NCI-H1436 treated with DMSO at 0.1 percent for 48 hours (cell line): Measurements from ENCODE around the gene ANKRD11.

ENCODE experiments used
- DNase-seq: peaks from one replicate; lab custom pipeline; 2025; lab: John Stamatoyannopoulos, UW

The ANKRD11 gene

GRCh38 chr16:89490439-89491237, at the start of gene ANKRD11:
Gene ANKRD11 (minus strand): TSS chr16:89490561. CDS start chr16:89317019, 173,542 bp downstream.
- peak; percentile 98 for DNase-seq

- no peak for DNase-seq
Observed at GRCh38 chr16:89538286-89538685, 47.9 kb upstream of the ANKRD11 start.

GRCh38 chr16:89537549-89537925, 47.2 kb upstream of the ANKRD11 start:
- DNase-seq, result no peak

GRCh38 chr16:89536886-89537548, 46.7 kb upstream of the ANKRD11 start:
- no peak for DNase-seq

- DNase-seq, result no peak
Observed at GRCh38 chr16:89536371-89536770, 46.0 kb upstream of the ANKRD11 start.

- DNase-seq, result no peak
Observed at GRCh38 chr16:89534252-89534756, 43.9 kb upstream of the ANKRD11 start.

GRCh38 chr16:89531821-89532526, 41.6 kb upstream of the ANKRD11 start:
- no peak for DNase-seq

- no peak for DNase-seq
Observed at GRCh38 chr16:89530401-89531381, 40.3 kb upstream of the ANKRD11 start.

GRCh38 chr16:89529097-89529496, 38.7 kb upstream of the ANKRD11 start:
- DNase-seq, result no peak

GRCh38 chr16:89525146-89525913, 35.0 kb upstream of the ANKRD11 start:
- DNase-seq, result no peak

- no peak for DNase-seq
Observed at GRCh38 chr16:89523680-89524344, 33.5 kb upstream of the ANKRD11 start.

- no peak for DNase-seq
Observed at GRCh38 chr16:89522287-89522686, 31.9 kb upstream of the ANKRD11 start.

- no peak for DNase-seq
Observed at GRCh38 chr16:89519881-89520280, 29.5 kb upstream of the ANKRD11 start.

- DNase-seq, result no peak
Observed at GRCh38 chr16:89517128-89517527, 26.8 kb upstream of the ANKRD11 start.

- no peak for DNase-seq
Observed at GRCh38 chr16:89512453-89512852, 22.1 kb upstream of the ANKRD11 start.

- DNase-seq, result no peak
Observed at GRCh38 chr16:89511374-89511773, 21.0 kb upstream of the ANKRD11 start.

- no peak for DNase-seq
Observed at GRCh38 chr16:89510526-89510925, 20.2 kb upstream of the ANKRD11 start.

- no peak for DNase-seq
Observed at GRCh38 chr16:89507834-89508590, 17.7 kb upstream of the ANKRD11 start, which contains the start of gene SPG7. Gene SPG7 (plus strand): TSS chr16:89508403. CDS start chr16:89508418, 15 bp downstream.

- no peak for DNase-seq
Observed at GRCh38 chr16:89507214-89507833, 17.0 kb upstream of the ANKRD11 start.
